D721Med (cell line): ENCODE results near the gene NAGLU.

Source experiments
- DNase-seq: peaks from one replicate; pipeline ENCODE4 v3.0.0; 2011; ENCODE audit warnings: low spot score; ENCODE audit not compliant: insufficient read length
- FAIRE-seq: peaks from 2 replicates; lab custom pipeline; 2011; peaks lifted over from hg19 to GRCh38; lab: Jason Lieb, UNC
- TF ChIP-seq, protein P1 (sequence below): IDR thresholded peaks from 2 replicates; pipeline ENCODE4 v1.5.1; 2012; ENCODE audit warnings: mild to moderate bottlenecking, control low read depth; ENCODE audit not compliant: insufficient read depth; ENCODE audit errors: missing control alignments

The NAGLU gene

GRCh38 chr17:42561897-42562387 lies 25.9 kb downstream of the NAGLU start, which contains the start of gene COASY:
TSS of gene COASY (plus strand) at chr17:42562148. CDS start at chr17:42562623, 475 bp downstream.
- no peak for FAIRE-seq
- TF ChIP-seq, protein P1, sequence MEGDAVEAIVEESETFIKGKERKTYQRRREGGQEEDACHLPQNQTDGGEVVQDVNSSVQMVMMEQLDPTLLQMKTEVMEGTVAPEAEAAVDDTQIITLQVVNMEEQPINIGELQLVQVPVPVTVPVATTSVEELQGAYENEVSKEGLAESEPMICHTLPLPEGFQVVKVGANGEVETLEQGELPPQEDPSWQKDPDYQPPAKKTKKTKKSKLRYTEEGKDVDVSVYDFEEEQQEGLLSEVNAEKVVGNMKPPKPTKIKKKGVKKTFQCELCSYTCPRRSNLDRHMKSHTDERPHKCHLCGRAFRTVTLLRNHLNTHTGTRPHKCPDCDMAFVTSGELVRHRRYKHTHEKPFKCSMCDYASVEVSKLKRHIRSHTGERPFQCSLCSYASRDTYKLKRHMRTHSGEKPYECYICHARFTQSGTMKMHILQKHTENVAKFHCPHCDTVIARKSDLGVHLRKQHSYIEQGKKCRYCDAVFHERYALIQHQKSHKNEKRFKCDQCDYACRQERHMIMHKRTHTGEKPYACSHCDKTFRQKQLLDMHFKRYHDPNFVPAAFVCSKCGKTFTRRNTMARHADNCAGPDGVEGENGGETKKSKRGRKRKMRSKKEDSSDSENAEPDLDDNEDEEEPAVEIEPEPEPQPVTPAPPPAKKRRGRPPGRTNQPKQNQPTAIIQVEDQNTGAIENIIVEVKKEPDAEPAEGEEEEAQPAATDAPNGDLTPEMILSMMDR, result no peak
- peak; percentile 100 for DNase-seq

DNA sequence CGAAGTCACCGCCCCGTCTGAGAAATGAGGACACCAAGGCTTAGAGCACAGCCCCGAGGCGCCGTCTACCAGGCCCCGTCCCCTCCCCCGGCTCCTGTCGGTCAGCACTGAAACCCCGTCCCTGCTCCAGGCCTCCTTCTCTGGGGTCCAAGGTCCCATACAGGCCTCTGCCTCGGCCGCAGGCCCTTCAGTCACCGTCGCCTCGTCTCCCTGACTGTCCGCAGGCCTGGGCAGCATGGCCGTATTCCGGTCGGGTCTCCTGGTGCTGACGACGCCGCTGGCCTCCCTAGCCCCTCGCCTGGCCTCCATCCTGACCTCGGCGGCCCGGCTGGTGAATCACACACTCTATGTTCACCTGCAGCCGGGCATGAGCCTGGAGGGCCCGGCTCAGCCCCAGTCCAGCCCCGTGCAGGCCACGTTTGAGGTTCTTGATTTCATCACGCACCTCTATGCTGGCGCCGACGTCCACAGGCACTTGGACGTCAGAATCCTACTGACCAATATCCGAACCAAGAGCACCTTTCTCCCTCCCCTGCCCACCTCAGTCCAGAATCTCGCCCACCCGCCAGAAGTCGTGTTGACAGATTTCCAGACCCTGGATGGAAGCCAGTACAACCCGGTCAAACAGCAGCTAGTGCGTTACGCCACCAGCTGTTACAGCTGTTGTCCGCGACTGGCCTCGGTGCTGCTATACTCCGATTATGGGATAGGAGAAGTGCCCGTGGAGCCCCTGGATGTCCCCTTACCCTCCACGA lies 26.5 kb downstream of the NAGLU start:
- DNase-seq (no peak), FAIRE-seq (no peak)
- TF ChIP-seq, protein P1, result no peak

GRCh38 chr17:42563143-42563509 lies 27.1 kb downstream of the NAGLU start:
- FAIRE-seq (no peak), DNase-seq (no peak)
- TF ChIP-seq, protein P1, result no peak

DNA sequence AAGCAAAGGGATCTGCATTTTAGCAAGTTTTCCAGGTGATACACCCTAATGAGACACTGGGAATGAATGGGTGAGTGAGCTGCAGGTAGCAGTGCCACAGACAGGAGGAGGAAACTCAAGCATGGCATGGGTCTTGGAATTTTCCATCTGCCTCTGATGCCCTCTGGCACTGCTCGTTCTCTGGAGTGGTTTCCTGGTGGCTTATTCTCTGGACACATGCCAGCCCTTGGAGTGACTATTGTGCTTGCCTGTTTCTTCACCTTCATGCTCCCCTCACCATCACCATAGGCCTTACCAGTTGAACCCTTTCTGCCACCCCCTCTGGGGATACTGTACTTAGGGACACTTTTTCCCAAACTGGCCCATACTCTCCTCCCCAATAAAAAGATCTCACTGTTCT lies 27.5 kb downstream of the NAGLU start:
- DNase-seq (no peak), FAIRE-seq (no peak)
- TF ChIP-seq, protein P1, result no peak

DNA sequence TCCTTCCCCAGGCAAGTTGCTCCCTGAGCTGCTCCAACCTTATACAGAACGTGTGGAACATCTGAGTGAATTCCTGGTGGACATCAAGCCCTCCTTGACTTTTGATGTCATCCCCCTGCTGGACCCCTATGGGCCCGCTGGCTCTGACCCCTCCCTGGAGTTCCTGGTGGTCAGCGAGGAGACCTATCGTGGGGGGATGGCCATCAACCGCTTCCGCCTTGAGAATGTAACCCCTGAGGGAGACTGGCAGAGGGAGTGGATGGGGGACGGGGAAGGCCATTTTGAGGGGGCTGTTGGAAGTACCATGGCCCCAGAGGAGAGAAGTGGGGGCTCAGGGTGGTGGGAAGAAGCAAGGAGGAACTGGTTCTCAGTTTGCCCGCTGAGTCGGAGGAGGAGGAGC lies 27.9 kb downstream of the NAGLU start:
- TF ChIP-seq, protein P1, result no peak
- no peak for FAIRE-seq

DNA sequence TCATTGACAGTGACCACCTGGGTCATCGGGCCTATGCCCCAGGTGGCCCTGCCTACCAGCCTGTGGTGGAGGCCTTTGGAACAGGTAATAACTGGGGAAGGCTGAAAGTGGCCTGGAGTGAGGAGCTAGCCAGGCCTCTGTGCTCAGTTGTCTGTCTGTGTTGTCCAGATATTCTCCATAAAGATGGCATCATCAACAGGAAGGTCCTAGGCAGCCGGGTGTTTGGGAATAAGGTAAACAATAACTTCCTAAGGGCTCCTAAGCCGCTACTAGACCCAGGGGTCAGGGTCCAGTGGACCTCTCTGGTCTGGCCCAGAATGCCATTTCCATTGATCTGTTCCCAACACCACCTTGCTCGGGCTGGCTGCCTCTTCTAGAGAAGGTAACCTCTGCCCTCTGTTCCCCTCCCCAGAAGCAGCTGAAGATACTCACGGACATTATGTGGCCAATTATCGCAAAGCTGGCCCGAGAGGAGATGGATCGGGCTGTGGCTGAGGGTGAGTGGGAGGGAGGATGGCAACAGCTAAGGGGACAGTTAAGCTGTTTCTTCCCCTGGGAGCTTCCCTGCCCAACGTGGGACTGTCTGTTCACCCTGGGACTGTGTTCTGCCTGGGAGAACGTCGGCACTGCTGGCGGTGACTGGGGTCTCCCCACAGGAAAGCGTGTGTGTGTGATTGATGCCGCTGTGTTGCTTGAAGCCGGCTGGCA lies 28.9 kb downstream of the NAGLU start:
- no peak for DNase-seq
- no peak for FAIRE-seq
- TF ChIP-seq, protein P1, result no peak

More for the DNA sequence above, 27.9 kb downstream of the NAGLU start:
- DNase-seq, result no peak
